GM20431 (cell line): Measurements from ENCODE around the gene BIN1.

Experiments used
- in situ Hi-C: fragments of 300-500 bp; cut with MseI, MboI; formaldehyde crosslinking; loops from one replicate; pipeline ENCODE4 v1.15.0; 2020; ENCODE audit warnings: low sequenced_read_pairs; ENCODE audit not compliant: unreplicated experiment

BIN1 gene

DNA sequence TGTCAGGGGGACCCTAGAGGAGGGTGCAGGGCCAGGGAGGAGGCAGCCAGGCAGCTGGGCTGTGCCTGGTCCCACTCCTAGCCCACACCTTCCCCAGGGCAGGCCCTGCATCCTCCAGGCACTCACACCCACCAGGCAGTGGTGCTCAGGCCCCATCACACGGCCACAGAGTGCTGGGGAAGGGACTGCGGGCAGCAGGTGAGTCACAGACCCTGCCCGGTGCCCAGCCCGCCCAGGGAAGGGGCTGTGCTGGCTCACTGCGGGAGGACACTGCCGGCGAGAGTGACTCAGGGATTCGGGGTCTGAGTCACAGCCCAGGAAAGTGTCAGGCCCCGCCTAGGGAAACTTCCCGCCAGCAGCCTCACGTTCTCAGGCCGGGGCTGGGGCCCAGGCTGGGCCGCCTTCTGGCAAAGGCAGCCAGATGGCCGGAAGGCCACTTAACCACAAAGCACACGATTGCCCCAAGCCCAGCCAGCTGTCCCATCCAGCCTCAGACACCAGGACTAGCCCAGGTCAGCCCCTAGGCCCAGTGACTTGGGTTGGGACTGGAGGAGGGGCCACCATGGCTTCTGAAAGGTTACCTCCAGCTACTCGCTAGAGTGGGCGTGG lies 42.2 kb downstream of the BIN1 start:
- in situ Hi-C loops = no loop called here

DNA sequence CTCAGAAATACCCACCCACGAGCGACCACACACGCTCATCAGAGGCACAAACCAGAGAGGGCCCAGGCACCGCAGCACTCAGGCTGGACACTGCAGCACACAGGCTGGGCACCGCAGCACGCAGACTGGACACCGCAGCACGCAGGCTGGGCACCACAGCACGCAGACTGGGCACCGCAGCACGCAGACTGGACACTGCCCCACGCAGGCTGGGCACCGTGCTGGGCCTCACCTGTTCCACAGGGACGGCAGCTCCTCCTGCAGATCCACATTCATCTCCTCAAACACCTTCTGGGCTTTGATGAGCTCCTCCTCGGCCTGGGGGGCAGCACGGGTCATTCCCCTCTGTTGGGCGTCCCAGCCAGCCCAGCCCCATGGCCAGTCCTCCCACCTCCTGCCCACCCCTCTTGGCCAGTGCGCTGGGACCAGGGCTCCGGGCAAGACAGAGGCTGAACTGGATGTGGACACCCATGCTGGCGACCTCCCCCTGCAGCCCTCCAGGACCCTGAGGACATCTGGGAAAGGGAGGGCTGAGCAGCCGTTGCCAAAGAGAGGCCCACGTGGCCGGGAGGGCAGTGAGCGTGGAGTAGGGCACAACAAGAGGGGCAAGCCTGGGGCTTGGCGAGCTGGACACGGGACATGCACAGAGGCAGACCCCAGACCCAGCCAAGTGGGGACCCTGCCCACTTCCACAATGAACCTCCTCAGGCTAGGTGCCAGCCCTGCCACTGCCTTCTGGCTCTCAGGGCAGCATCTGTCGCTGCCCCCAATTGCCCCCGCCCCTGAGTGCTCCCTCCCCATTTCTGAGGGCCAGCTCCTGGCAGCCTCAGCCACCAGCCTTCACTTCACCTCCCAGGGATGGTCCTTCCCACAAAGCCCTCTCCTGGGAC lies 43.0 kb downstream of the BIN1 start:
- in situ Hi-C loops = no loop called here

DNA sequence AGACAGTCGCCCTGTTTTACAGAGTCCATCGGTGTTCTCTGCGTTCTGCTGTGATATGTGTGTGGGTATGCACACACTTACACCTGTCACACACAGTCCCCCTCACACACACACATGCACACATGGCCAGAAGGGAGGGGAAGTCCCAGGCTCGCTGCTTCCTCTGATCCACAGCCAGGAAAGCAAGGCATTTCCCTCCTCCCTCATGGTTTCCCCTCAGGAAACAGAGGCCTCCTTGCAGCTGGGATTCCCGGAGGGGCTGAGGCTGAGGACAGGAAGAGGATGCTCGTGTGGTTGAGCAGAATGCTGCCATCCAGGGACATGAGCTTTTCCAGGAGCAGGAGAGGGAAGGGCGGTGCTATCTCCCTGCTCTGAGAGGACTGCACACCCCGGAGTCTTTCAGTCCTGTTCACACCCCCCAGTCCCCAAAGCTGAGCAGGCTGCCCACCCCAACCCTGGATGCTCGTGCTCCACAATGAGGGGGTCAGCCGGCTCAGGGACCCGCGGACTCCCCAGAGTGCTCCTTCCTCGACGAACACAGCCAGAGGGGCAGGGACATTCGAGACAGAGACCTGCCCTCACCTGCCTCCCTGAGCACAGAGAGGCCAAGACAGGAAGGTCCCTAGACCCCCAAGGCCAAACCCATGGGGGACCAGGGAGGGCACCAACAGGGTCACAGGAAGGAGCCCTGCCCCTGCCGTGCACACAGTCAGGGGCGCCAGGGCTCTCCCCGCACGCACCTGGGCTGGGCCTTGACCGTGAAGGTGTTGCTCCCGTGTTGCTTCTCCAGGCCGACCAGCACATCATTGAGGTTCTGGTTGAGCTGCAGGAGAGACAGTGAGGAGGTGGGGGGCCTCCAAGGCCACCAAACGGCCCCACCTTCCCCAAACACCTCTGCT lies 45.3 kb downstream of the BIN1 start:
- in situ Hi-C loops = no loop called here

DNA sequence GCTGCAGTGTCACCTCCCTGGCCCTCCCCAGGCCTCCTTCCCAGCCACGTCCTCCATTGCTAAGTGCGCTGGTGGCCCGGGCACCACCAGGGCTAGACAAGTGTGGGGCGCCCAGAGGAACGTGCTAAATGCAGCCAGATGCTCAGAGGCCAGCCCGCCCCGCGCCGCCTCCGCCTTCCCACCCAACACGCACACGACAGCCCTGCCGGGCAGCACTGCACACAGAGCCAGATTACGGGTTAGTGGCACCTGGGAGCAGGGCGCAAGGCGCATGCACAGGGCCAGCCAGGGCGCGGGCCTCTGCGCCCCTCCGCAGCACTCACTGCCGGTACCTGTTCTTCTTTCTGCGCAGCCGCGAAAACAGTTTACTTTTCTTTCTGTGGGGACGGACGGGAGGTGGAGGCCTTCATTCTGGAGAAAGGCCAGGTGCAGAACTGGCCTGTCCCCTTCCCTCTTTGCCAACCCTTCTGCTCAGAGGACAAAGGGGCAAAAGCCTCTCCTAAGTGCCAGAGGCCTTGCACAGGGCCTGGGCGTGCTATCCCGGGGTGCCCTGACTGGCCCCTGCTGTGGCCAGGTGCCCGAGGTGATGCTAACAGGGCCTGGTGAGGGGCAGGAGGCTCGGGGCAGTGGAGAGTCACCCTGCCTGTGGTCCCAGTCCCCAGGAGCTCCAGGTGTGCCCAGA lies 46.5 kb downstream of the BIN1 start:
- in situ Hi-C loops = no loop called here

DNA sequence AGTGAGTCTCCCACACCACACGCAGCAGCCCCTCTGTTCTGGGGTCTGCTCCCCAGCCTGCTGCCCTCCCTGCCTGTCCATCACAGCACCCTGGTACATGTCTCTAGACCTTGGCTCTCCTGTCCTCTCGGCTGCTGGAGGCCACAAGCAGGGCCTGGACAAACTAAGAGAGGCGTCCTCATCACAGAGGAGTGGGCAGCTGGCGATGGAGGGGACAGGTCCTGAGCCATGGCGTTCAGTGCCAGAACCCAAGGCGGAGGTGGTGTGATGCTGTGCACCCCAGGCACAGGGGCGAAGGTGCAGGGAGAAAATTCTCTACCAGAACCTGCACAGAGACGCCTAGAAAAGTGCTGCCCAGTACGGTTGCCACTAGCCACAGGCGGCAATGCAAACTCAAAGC lies 47.4 kb downstream of the BIN1 start:
- in situ Hi-C loops = no loop called here

DNA sequence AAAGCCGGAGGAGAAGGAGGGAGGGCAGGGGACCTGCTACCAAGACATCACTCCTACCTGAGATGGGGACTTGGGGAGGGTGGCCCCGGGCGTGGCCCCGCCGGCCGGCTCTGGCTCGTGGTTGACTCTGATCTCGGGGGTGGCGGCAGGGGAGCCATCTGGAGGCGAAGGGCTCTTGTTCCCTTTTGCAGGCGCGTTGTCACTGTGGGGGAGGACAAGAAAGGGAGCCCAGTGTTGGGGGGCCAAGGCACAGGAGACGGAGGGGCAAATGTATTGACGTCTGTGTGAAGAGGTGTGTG lies 48.1 kb downstream of the BIN1 start:
- in situ Hi-C loops = no loop called here

DNA sequence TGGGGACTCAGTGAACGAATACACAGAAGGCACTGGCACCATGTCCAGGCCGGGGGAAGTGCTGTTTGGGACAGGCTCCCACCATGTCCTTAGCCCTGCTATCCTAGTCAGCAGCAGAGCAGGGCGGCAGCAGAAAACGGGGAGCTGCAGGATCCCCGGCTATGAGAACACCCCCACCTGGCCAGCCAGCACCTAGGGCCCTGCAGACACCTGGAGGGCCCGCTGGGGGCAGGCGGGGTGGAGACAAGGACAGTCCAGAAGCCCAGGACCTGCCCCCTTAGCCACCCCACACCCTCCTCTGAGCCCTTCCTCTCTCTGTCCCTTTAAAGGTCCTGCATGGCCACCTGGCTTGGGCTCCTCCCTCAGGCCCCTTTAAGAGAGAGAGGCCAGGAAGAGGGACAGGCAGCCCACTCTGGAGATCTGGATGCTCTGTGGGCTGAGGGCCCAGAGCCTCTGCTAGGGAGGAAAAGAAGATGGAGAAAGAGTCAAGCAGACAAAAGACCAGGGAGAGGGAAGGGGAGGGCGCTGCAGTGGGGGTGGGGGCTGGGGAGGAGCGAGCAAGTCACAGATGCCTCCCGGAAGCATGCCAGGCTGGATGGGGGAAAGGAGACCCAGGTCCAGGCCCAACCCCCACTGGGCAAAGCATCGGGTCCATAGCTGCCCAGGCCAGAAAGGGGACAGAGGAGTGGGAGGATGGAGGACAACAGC lies 48.6 kb downstream of the BIN1 start:
- in situ Hi-C loops = no loop called here

DNA sequence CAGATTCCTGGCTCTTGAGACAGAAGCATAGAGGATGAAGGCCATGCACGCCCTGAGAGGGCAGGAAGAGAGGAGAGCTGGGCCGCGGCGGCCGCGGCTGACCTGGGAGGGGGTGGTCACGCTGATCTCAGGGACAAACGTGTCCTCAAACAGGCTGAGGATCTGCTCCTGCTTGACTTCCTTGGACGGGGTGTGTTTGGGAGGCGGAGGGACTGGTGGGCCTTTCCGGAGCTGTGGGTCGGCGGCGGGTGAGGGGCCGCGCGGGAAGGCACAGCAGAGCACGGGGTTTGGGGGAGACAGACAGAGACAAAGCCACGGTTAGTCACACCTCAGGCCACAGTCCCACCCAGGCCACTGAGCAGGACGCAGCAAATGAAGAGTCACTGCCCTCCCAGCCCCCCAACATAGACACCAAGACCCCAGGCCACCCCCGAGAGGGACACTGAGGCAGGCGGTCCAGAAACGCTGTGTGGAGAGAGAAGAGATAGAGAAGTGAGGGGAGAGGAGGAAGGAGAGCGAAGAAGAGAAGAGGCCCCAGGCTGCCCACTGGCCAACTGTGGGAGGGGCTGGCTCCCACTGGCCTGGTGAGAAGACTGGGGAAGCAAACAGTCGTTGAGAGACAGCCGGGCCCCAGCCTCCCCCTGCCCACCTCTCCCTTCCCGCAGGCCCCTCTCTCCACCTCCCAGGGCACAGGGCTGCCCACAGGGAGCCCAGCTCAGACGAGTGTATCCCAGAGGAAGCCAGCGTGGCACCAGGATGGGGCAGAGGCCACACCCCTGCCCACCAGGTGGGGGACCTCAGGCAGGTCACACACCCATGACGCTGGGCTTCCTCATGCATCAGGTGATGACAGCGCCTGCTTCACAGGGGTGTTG lies 49.3 kb downstream of the BIN1 start:
- in situ Hi-C loops = no loop called here

DNA sequence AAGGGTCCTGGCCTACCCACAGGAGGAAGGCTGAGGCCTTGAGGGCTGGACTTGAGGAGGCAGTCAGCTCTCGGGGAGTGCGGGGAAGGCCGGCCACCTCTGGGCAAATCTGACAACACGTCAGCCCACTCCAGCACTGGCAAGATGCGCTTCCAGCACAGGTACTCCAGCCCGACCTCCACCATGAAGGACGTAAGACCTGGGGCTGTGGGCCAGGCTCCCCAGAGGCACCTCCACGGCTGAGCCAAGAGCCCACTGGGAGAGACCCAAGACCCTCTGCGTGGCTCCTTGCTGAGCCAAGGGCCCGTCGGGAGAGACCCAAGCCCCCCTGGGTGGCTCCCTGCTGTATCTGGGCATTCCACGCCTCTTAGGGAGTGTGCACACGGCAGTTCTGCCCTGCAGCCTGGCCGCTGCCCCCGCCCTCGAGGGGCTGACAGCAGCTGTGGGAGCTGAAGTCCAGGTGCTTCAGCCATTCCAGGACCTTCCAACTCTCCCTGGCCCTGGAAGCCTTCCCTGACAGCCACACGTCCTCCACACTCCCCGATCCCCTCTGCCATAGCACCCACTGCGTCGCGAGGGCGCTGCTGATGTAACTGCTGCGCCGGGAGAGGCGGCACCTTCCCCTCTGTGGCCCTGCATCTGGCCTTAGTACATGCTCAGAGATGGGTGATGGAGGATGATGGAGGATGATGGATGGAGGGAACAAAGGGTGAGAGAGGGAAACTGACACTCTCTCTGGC lies 50.2 kb downstream of the BIN1 start:
- in situ Hi-C loops = no loop called here

DNA sequence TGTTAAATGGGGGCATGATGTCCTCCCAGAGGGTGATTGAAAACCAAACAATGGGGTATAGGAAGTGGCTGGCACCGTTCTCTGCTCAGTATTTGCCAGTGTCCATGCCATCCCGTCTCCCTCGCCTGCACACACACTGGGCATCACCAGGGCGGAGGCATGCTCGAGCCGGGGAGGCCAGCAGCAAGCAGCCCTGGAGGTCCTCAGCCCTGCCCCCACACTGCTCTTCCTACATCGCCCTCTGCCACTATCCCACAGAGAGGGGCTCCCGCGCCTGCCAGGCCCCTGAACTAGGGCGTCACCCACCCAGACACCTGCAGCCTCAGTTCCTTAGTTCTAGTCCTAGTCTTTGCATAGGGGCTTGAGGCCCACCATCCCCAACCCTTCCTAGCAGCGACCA lies 50.9 kb downstream of the BIN1 start:
- in situ Hi-C loops = no loop called here

DNA sequence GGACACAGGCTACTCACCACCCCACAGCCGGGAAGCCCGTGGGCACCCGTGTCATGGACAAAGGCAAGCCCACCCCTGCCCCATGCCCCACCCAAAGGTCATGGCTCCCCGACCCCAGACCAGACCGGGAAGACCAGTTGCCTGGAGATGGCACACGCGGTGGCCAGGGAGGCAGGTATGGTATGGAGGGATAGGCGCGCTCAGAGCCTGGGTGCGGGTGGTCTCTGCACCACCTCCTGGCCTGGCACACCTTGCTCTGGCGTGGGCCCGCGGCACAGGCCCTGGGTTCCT lies 51.2 kb downstream of the BIN1 start:
- in situ Hi-C loops = no loop called here

DNA sequence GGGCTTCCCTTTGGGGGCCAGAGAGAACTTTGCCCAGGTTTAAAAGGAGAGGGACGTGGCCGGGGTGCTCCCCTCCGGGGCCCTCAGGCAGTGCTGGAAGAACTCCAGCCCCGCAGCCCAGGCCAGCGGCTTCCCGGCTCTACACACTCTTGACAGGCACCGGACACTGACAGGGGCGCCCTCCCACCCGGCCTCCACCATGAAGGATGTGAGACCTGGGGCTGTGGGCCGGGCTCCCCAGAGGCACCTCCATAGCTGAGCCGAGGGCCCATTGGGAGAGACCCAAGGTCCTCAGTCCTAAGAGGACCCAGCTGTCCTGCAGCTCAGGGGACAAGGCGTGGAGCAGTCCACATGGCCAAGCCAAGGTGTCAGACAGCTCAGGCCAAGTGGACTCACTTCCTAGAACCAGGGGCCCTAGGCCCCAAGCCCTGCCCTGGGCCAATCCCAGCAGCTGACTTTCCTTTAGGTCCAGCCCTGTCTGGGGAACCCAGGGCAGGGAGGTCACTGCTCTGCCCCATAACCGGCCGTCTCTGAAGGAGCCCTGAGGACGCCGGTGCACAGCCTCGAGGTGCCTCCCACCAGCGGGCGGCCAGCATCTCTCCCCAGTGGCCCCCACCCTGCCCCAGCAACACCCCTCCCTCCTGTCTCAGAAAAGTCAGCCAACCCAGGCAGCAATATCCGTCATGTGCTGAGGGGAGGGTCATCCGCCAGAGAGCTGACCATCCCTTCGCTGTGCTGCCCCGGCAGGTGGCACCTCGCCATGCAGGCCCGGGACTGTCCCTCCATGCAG lies 51.8 kb downstream of the BIN1 start:
- in situ Hi-C loops = no loop called here

DNA sequence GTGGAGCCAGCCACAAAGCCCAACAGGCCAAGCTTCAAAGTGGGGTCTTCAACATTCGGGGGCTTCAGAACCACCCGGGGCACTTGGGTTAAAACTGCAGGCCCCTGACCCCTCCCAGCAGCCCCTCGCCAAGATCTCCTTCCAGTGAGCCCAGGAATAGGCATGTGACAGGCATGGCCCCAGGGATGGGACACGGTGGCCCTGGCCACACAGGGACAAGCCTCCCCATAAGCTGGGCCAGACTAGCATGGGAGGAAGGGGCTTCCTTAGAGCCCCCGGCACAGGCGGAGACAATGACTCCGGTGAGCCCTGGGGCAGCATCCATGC lies 52.4 kb downstream of the BIN1 start:
- in situ Hi-C loops = no loop called here

DNA sequence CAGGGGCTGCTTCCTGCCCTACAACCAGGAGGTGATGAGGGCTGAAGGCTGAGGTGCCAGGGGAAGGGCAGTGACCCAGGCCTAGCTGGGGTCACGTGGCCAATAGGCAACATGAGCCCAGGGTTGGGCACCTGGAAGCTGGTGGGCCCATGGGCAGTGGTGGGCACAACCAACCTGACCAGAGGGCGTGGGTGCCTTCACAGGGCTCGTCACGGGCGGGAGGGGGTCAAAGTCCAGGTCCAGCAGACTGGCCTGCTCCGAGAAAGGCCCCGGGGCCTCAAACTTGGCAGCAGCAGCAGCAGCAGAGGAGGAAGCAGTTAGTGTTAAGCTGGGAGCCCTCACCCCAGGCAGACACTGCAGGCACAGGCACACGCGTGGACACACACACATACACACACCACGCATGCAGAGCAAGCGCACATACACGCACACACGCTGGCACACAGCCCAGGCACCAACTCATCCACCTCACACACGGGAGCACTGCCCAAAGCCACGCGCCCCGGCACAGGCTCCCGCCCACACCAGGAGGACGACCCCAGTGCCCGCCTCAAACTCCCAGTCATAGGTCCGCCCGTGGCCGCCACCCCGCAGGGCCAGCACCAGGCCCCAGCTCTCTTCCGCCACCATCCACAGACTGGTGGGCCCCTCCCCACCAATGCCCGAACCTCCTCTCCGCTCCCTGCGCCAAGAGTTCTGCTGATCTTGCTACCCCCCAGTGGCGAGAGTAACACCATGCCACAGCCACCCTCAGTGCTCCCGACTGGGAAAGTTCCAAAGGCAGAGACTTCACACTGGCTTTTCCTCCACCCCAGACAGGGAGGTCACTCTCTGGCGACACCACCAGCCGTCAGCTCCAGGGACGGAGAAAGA lies 53.0 kb downstream of the BIN1 start:
- in situ Hi-C loops = no loop called here

DNA sequence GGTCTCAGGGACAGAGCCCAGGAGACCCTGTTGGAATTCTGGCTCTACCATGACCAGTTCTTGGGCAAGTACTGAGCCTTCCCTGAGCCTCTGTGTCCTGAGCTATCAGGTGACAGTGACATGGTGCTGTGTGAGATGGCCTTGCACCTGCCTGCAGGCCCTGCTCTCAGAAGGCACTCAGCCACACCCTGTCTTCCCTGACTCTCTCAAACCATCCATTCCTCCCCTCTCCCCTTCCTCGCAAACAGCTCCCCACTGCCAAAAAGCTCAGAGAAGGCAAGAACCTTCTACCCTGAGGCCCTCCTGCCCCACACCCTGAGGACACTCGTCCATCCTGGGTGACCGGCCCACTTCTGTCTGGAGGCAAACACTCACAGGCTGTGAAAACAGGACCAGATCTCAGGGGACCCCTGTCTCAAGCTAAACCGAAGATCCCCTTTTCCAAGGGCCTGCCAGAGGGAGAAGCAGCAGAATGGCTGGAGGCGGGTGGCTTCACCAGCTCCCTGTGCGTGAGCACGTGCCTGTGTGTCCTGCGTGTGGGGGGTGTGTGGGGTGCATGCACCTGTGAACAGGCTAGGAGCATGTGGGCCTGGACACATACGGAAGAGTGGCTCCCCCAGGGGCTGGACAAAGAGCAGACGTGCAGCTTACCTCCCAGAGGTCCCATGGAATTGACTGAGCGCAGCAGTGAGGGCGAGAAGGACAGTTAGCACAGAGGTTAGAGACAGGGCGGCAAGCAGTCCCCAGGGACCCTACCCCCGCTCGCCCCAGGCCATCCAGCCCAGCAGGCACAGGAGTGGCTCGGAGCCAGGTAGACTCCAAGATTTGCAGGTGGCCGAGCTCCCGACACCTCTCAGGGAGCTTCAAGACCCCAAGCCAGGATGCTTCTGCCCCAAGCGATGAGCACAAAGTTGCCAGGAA lies 53.9 kb downstream of the BIN1 start:
- in situ Hi-C loops = no loop called here
